IMR-90 (cell line): ENCODE data around the gene ALK. TPM values are rescaled to one million over a fixed set of nuclear protein-coding genes. Genes with fewer than 3 reads are reported as not detected.

ENCODE experiments used
- ATAC-seq: fragments of 200-7000 bp; cut with Tn5 transposase; 2 replicates; pipeline ENCODE4 v1.9.1; 2020; ENCODE audit warnings: low read depth, mild to moderate bottlenecking, moderate library complexity
- BruUV-seq: library from RNA; stranded (reverse); fragments of 400-500 nt; replicated peaks from 2 replicates; lab custom pipeline; 2021; lab: Mats Ljungman, UMichigan
- CTCF ChIA-PET: fragments of 300-600 bp; formaldehyde crosslinking; extraction: SDS; loops from one replicate; lab custom pipeline; 2021; ENCODE audit warnings: antibody characterized with exemption; lab: Yijun Ruan, JAX
- POLR2A ChIA-PET: fragments of 300-600 bp; sonication (Branson Sonifier 250); formaldehyde crosslinking; loops from one replicate; lab custom pipeline; 2022; ENCODE audit warnings: antibody characterized with exemption; ENCODE audit not compliant: unreplicated experiment; lab: Charles Lee
- DNase-seq: peaks from one replicate; pipeline ENCODE4 v3.0.0; 2013
- H2AFZ ChIP-seq: replicated peaks from 2 replicates; pipeline ENCODE3; 2013; ENCODE audit warnings: low read length, mild to moderate bottlenecking; ENCODE audit not compliant: poor library complexity
- H2AK5ac ChIP-seq: 2 replicates; pipeline ENCODE4 v1.6.1; 2013; ENCODE audit warnings: low read depth, low read length, inconsistent platforms
- H2AK9ac ChIP-seq: replicated peaks from 2 replicates; pipeline ENCODE3; 2013; ENCODE audit warnings: mild to moderate bottlenecking, low read depth, low read length, moderate library complexity; ENCODE audit not compliant: poor library complexity
- H2BK120ac ChIP-seq: 2 replicates; pipeline ENCODE4 v1.6.1; 2013; ENCODE audit warnings: low read depth, low read length, inconsistent platforms
- H2BK15ac ChIP-seq: 3 replicates; pipeline ENCODE4 v1.6.1; 2013; ENCODE audit warnings: low read depth, low read length, inconsistent platforms
- H2BK20ac ChIP-seq: 2 replicates; pipeline ENCODE4 v1.6.1; 2013; ENCODE audit warnings: low read depth, mild to moderate bottlenecking, inconsistent platforms, low read length, moderate library complexity
- H2BK5ac ChIP-seq: 2 replicates; pipeline ENCODE4 v1.6.1; 2013; ENCODE audit warnings: mild to moderate bottlenecking, low read depth, low read length, inconsistent platforms; ENCODE audit not compliant: poor library complexity, severe bottlenecking
- H3K14ac ChIP-seq: replicated peaks from 2 replicates; pipeline ENCODE4 v1.6.1; 2013; ENCODE audit warnings: low read depth, low read length, inconsistent platforms
- H3K18ac ChIP-seq: 2 replicates; pipeline ENCODE4 v1.6.1; 2013; ENCODE audit warnings: low read depth, low read length, control low read depth
- H3K23ac ChIP-seq: 2 replicates; pipeline ENCODE4 v1.6.1; 2013; ENCODE audit warnings: low read depth, low read length, inconsistent platforms
- H3K27ac ChIP-seq: 2 replicates; pipeline ENCODE4 v1.5.1; 2013; ENCODE audit warnings: mild to moderate bottlenecking, control low read depth, low read length; ENCODE audit not compliant: insufficient read depth
- H3K27me3 ChIP-seq: 2 replicates; pipeline ENCODE4 v1.6.1; 2013; ENCODE audit warnings: low read length; ENCODE audit not compliant: control insufficient read depth, insufficient read depth
- H3K36me3 ChIP-seq: 2 replicates; pipeline ENCODE4 v1.6.1; 2013; ENCODE audit warnings: low read length, mixed read lengths; ENCODE audit not compliant: control insufficient read depth, insufficient read depth
- H3K4ac ChIP-seq: 2 replicates; pipeline ENCODE4 v1.6.1; 2013; ENCODE audit warnings: low read depth, low read length, inconsistent platforms
- H3K4me1 ChIP-seq: 2 replicates; pipeline ENCODE4 v1.6.1; 2013; ENCODE audit warnings: low read length, mixed read lengths; ENCODE audit not compliant: control insufficient read depth, insufficient read depth
- H3K4me2 ChIP-seq: 2 replicates; pipeline ENCODE4 v1.6.1; 2013; ENCODE audit warnings: low read depth, mild to moderate bottlenecking, control low read depth, low read length, moderate library complexity
- H3K4me3 ChIP-seq: 2 replicates; pipeline ENCODE4 v1.5.1; 2013; ENCODE audit warnings: low read depth, mild to moderate bottlenecking, control low read depth, low read length, moderate library complexity; ENCODE audit not compliant: insufficient read depth
- H3K56ac ChIP-seq: 2 replicates; pipeline ENCODE4 v1.6.1; 2013; ENCODE audit warnings: low read length, inconsistent platforms; ENCODE audit not compliant: insufficient read depth; ENCODE audit errors: extremely low read depth
- H3K79me1 ChIP-seq, 2 experiments: 2 replicates each; pipeline ENCODE4 v1.6.1; 2013; ENCODE audit warnings: low read length in 2 of 2, inconsistent platforms in 1 of 2, low read depth in 1 of 2
- H3K9ac ChIP-seq: 2 replicates; pipeline ENCODE4 v1.6.1; 2013; ENCODE audit warnings: low read depth, low read length, control low read depth
- H3K9me1 ChIP-seq: 2 replicates; pipeline ENCODE4 v1.6.1; 2013; ENCODE audit warnings: low read length, inconsistent platforms; ENCODE audit not compliant: insufficient read depth
- H3K9me3 ChIP-seq: 2 replicates; pipeline ENCODE4 v1.6.1; 2013; ENCODE audit warnings: low read length; ENCODE audit not compliant: control insufficient read depth, insufficient read depth
- H4K20me1 ChIP-seq: 2 replicates; pipeline ENCODE4 v1.6.1; 2013; ENCODE audit warnings: low read length, inconsistent platforms; ENCODE audit not compliant: insufficient read depth
- H4K5ac ChIP-seq: 2 replicates; pipeline ENCODE4 v1.6.1; 2013; ENCODE audit warnings: mild to moderate bottlenecking, low read depth, low read length, control low read depth
- H4K8ac ChIP-seq, 2 experiments: 2 replicates each; pipeline ENCODE4 v1.6.1; 2013; ENCODE audit warnings: low read depth in 2 of 2, low read length in 2 of 2, control low read depth in 1 of 2, inconsistent platforms in 1 of 2
- H4K91ac ChIP-seq: 2 replicates; pipeline ENCODE4 v1.6.1; 2013; ENCODE audit warnings: low read depth, low read length, inconsistent platforms; ENCODE audit not compliant: insufficient read depth
- BHLHE40 ChIP-seq: fragments of 150-350 bp; IDR thresholded peaks from 2 replicates; pipeline ENCODE4 v1.6.1; 2016; ENCODE audit warnings: mild to moderate bottlenecking, low read depth, low read length
- MAFK ChIP-seq: IDR thresholded peaks from 2 replicates; pipeline ENCODE4 v1.6.1; 2012; ENCODE audit warnings: low read depth, low read length, improper control_type of control experiment
- MXI1 ChIP-seq: IDR thresholded peaks from 2 replicates; pipeline ENCODE4 v1.6.1; 2012; ENCODE audit warnings: low read depth, mild to moderate bottlenecking, low read length, moderate library complexity, borderline replicate concordance
- NFE2L2 ChIP-seq: fragments of 150-350 bp; IDR thresholded peaks from 2 replicates; pipeline ENCODE4 v1.6.1; 2016; ENCODE audit warnings: low read depth, mild to moderate bottlenecking, low read length
- RAD21 ChIP-seq: IDR thresholded peaks from 2 replicates; pipeline ENCODE4 v1.6.1; 2012; ENCODE audit warnings: low read length, improper control_type of control experiment
- RFX5 ChIP-seq: IDR thresholded peaks from 2 replicates; pipeline ENCODE4 v1.8.0; 2012; ENCODE audit warnings: low read depth, mild to moderate bottlenecking, low read length, moderate library complexity
- WGBS, 2 experiments: methylation state at CpG; one replicate each; pipeline versions ENCODE4 v1.1.5 to v1.1.7; 2013; ENCODE audit warnings: missing lambda C conversion rate in 2 of 2; ENCODE audit not compliant: insufficient read length in 1 of 2; ENCODE audit errors: extremely low coverage in 2 of 2; 5-methylcytosine and 5-hydroxymethylcytosine counted together
- dilution Hi-C: fragments of 300-500 bp; cut with HindIII; formaldehyde crosslinking; loops from one replicate; pipeline ENCODE4 v1.14.3; 2018; ENCODE audit warnings: low sequenced_read_pairs; ENCODE audit not compliant: unreplicated experiment
- in situ Hi-C: fragments of 300-500 bp; cut with MboI; formaldehyde crosslinking; loops from 3 replicates; pipeline ENCODE4 v1.14.3; 2019; ENCODE audit warnings: low sequenced_read_pairs, inconsistent platforms, mixed read lengths
- intact Hi-C: fragments of 100-400 bp; cut with micrococcal nuclease; formaldehyde crosslinking; loops from 2 replicates; pipeline ENCODE4 v1.10.0; 2022
- polyA plus RNA-seq, 3 experiments: library from polyadenylated mRNA; depleted of rRNA; stranded (reverse); fragments of >200 nt; gene quantifications; 2 replicates each; pipeline ENCODE4 v1.2.3, GENCODE V29; 2012; ENCODE audit warnings: low replicate concordance in 1 of 3
- total RNA-seq: library from RNA; depleted of rRNA; stranded (reverse); fragments of >200 nt; gene quantifications from 2 replicates; pipeline ENCODE4 v1.2.3, GENCODE V29; 2012
- TF ChIP-seq, protein P1 (sequence below): conservative IDR thresholded peaks from 2 replicates; pipeline ENCODE4 v1.5.1; 2012; ENCODE audit warnings: mild to moderate bottlenecking, low read depth, low read length, improper control_type of control experiment
- TF ChIP-seq, protein P2 (sequence below): fragments of 150-350 bp; IDR thresholded peaks from 2 replicates; pipeline ENCODE4 v1.6.1; 2016; ENCODE audit warnings: low read depth, mild to moderate bottlenecking, low read length, moderate library complexity, borderline replicate concordance

The ALK gene
- total and polyA plus RNA-seq, 2 of the 4 experiments (the other 2 are of a cell fraction) = not detected

DNA sequence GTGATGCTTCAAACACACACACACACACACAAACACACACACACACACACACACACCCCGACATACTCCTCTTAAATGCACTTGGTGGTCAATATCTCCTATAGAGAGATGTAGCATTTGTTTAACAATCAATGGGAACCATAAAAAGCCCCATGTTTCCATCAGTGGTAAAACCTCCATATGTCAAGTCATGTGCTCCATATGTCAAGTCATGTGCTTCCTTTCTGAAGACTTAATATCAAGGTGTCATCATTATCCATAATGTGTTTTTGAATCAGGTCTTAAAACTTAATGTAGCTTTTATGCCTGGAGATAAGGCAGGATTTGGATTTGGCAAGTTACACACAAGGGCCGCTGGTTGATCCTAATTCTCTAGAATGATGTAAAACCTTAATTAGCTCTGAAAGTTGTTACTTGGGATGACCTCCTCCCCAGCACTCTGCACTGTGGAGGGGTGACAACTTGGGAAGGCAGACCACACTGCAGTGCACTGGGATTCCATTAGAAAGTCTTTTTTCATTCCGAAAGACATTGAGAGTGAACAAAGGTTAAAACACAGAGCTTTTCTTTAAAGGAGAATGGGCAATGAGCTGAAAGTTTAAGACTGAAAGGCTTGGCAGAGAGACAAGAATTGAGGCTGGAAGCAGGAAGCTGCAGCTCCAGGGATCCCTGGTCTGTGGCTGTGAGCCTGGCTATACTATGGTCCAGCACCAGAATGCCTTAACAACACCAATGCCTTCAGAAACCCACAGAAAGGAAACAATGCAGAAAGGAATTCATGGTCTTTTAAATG is 26.4 kb downstream of the ALK start:
- Histone ChIP-seq H3K4ac (no peak overlapping the region), H3K27ac (no peak overlapping the region), H3K9me3 (no peaks in the 10 kb centered on the region), H3K18ac (no peak overlapping the region), H3K4me1 (no peaks in the 10 kb centered on the region), H2AK9ac (no peak overlapping the region), H3K4me2 (no peak overlapping the region), H3K14ac (no peak overlapping the region), H4K91ac (no peak overlapping the region), H3K23ac (no peak overlapping the region), H2BK5ac (no peak overlapping the region), H3K9ac (no peak overlapping the region), H3K9me1 (no peaks in the 10 kb centered on the region), H4K5ac (no peak overlapping the region), H3K4me3 (no peak overlapping the region), H3K27me3 (0 out of 2 replicates have a peak, but pooled peaks cover 2% of the 10 kb centered on the region), H2BK15ac (no peak overlapping the region), H4K20me1 (no peaks in the 10 kb centered on the region), H2AFZ (no peak overlapping the region), H4K8ac (no peak overlapping the region), H2AK5ac (no peak overlapping the region), H3K36me3 (no peaks in the 10 kb centered on the region), H2BK120ac (no peak overlapping the region), H2BK20ac (no peak overlapping the region), H3K56ac (no peak overlapping the region), H3K79me1 (no peaks in the 10 kb centered on the region)
- DNase-seq (no peak), ATAC-seq (no peak)
- dilution Hi-C loops = no loop called here
- TF ChIP-seq MAFK (no peak), RFX5 (no peak), RAD21 (no peak), NFE2L2 (no peak), MXI1 (no peak), BHLHE40 (no peak)
- TF ChIP-seq, protein P1, sequence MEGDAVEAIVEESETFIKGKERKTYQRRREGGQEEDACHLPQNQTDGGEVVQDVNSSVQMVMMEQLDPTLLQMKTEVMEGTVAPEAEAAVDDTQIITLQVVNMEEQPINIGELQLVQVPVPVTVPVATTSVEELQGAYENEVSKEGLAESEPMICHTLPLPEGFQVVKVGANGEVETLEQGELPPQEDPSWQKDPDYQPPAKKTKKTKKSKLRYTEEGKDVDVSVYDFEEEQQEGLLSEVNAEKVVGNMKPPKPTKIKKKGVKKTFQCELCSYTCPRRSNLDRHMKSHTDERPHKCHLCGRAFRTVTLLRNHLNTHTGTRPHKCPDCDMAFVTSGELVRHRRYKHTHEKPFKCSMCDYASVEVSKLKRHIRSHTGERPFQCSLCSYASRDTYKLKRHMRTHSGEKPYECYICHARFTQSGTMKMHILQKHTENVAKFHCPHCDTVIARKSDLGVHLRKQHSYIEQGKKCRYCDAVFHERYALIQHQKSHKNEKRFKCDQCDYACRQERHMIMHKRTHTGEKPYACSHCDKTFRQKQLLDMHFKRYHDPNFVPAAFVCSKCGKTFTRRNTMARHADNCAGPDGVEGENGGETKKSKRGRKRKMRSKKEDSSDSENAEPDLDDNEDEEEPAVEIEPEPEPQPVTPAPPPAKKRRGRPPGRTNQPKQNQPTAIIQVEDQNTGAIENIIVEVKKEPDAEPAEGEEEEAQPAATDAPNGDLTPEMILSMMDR = no peak
- TF ChIP-seq, protein P2, sequence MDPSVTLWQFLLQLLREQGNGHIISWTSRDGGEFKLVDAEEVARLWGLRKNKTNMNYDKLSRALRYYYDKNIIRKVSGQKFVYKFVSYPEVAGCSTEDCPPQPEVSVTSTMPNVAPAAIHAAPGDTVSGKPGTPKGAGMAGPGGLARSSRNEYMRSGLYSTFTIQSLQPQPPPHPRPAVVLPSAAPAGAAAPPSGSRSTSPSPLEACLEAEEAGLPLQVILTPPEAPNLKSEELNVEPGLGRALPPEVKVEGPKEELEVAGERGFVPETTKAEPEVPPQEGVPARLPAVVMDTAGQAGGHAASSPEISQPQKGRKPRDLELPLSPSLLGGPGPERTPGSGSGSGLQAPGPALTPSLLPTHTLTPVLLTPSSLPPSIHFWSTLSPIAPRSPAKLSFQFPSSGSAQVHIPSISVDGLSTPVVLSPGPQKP = no peak
- BruUV-seq = no TSS peak
- WGBS, 2 experiments = no CpG with 5 or more reads among the region's 3 CpGs
- CTCF ChIA-PET = no interaction called here
- in situ Hi-C loops = no loop called here
- intact Hi-C loops = no loop called here
- POLR2A ChIA-PET = no interaction called here
